ENCODE data around the gene KIF5B.

DNA sequence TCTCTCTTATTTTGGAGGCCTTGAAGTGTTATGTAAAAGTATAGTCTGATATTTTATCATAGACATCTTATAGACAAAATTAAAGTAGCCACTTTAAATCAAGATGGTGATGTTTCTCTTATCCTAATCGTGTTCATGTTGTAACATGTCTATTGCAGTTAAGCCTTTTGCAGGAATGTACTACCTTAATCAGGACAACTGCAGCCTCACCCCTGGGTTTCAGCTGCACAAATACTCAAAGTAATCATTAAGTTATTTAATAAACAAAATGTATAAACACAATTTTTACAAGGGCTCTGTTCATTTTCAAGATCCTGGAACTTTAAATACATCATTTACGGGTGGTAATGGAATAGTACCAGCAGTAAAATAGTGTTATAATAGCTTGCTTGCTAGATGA lies 14.4 kb upstream of the KIF5B start:
- TF ChIP-seq, protein P1, sequence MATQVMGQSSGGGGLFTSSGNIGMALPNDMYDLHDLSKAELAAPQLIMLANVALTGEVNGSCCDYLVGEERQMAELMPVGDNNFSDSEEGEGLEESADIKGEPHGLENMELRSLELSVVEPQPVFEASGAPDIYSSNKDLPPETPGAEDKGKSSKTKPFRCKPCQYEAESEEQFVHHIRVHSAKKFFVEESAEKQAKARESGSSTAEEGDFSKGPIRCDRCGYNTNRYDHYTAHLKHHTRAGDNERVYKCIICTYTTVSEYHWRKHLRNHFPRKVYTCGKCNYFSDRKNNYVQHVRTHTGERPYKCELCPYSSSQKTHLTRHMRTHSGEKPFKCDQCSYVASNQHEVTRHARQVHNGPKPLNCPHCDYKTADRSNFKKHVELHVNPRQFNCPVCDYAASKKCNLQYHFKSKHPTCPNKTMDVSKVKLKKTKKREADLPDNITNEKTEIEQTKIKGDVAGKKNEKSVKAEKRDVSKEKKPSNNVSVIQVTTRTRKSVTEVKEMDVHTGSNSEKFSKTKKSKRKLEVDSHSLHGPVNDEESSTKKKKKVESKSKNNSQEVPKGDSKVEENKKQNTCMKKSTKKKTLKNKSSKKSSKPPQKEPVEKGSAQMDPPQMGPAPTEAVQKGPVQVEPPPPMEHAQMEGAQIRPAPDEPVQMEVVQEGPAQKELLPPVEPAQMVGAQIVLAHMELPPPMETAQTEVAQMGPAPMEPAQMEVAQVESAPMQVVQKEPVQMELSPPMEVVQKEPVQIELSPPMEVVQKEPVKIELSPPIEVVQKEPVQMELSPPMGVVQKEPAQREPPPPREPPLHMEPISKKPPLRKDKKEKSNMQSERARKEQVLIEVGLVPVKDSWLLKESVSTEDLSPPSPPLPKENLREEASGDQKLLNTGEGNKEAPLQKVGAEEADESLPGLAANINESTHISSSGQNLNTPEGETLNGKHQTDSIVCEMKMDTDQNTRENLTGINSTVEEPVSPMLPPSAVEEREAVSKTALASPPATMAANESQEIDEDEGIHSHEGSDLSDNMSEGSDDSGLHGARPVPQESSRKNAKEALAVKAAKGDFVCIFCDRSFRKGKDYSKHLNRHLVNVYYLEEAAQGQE (IDR thresholded peaks at IDR 0.05; ENCODE audit: insufficient replicate concordance, low read depth): no peak
- TF ChIP-seq, protein P2, sequence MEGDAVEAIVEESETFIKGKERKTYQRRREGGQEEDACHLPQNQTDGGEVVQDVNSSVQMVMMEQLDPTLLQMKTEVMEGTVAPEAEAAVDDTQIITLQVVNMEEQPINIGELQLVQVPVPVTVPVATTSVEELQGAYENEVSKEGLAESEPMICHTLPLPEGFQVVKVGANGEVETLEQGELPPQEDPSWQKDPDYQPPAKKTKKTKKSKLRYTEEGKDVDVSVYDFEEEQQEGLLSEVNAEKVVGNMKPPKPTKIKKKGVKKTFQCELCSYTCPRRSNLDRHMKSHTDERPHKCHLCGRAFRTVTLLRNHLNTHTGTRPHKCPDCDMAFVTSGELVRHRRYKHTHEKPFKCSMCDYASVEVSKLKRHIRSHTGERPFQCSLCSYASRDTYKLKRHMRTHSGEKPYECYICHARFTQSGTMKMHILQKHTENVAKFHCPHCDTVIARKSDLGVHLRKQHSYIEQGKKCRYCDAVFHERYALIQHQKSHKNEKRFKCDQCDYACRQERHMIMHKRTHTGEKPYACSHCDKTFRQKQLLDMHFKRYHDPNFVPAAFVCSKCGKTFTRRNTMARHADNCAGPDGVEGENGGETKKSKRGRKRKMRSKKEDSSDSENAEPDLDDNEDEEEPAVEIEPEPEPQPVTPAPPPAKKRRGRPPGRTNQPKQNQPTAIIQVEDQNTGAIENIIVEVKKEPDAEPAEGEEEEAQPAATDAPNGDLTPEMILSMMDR (IDR thresholded peaks at IDR 0.05; ENCODE audit: insufficient read depth, low read length): no peak

Data from HL-60 (cell line).